LNCAP (cell line): ENCODE results near the gene GNB5.

ENCODE experiments used
- TF ChIP-seq, protein P1 (sequence below): fragments of 450-650 bp; IDR thresholded peaks from 2 replicates; pipeline ENCODE4 v1.5.1; 2017; ENCODE audit warnings: mild to moderate bottlenecking

Gene GNB5

GRCh38 chr15:52185151-52185561 lies 6.0 kb downstream of the GNB5 start:
- TF ChIP-seq, protein P1, sequence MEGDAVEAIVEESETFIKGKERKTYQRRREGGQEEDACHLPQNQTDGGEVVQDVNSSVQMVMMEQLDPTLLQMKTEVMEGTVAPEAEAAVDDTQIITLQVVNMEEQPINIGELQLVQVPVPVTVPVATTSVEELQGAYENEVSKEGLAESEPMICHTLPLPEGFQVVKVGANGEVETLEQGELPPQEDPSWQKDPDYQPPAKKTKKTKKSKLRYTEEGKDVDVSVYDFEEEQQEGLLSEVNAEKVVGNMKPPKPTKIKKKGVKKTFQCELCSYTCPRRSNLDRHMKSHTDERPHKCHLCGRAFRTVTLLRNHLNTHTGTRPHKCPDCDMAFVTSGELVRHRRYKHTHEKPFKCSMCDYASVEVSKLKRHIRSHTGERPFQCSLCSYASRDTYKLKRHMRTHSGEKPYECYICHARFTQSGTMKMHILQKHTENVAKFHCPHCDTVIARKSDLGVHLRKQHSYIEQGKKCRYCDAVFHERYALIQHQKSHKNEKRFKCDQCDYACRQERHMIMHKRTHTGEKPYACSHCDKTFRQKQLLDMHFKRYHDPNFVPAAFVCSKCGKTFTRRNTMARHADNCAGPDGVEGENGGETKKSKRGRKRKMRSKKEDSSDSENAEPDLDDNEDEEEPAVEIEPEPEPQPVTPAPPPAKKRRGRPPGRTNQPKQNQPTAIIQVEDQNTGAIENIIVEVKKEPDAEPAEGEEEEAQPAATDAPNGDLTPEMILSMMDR = no peak

DNA sequence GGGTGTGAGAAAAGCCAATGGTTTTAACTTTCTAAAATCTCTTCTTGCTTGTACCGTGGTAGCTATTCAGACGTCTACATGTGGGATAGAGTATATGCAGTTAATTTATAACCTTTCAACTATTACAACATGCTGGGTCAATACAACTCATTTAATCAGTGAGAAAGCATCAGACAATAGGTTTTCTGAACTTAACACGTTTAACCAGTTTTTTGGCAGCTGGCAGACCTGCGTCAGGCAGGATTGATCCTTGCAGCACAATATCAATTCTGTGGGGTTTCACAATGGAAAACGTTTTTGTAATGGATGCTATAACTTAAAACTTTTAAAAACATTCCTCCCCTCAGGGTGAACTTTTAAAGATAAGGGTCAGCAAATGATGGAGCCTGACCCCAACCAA lies 6.5 kb downstream of the GNB5 start:
- TF ChIP-seq, protein P1 = no peak

GRCh38 chr15:52183562-52184173 lies 7.5 kb downstream of the GNB5 start:
- TF ChIP-seq, protein P1 = peak; percentile 68

GRCh38 chr15:52181938-52182780 lies 9.0 kb downstream of the GNB5 start:
- TF ChIP-seq, protein P1 = no peak

GRCh38 chr15:52180851-52181450 lies 10.2 kb downstream of the GNB5 start:
- TF ChIP-seq, protein P1 = no peak

GRCh38 chr15:52180196-52180835 lies 10.9 kb downstream of the GNB5 start:
- TF ChIP-seq, protein P1 = no peak

- TF ChIP-seq, protein P1 = no peak
Measured at GRCh38 chr15:52179278-52180195, 11.7 kb downstream of the GNB5 start.
